Ishikawa (cell line): ENCODE data around the gene ENOSF1.

Experiments used
- CEBPB ChIP-seq: IDR thresholded peaks from 2 replicates; pipeline ENCODE4 v1.6.1; 2012
- CREB1 ChIP-seq: IDR thresholded peaks from 2 replicates; pipeline ENCODE4 v1.6.1; 2012; ENCODE audit warnings: low read depth
- EGR1 ChIP-seq: IDR thresholded peaks from 2 replicates; pipeline ENCODE4 v1.6.1; 2012
- EP300 ChIP-seq: IDR thresholded peaks from 2 replicates; pipeline ENCODE4 v1.6.1; 2012; ENCODE audit warnings: borderline replicate concordance
- FOXM1 ChIP-seq: IDR thresholded peaks from 2 replicates; pipeline ENCODE4 v1.6.1; 2012; ENCODE audit warnings: low read depth, borderline replicate concordance
- MAX ChIP-seq: IDR thresholded peaks from 2 replicates; pipeline ENCODE4 v1.6.1; 2012
- NFIC ChIP-seq: IDR thresholded peaks from 2 replicates; pipeline ENCODE4 v1.6.1; 2012
- RAD21 ChIP-seq: IDR thresholded peaks from 2 replicates; pipeline ENCODE4 v1.6.1; 2012; ENCODE audit warnings: low read depth
- REST ChIP-seq: IDR thresholded peaks from 2 replicates; pipeline ENCODE4 v1.6.1; 2012; ENCODE audit warnings: low read depth, mild to moderate bottlenecking
- TAF1 ChIP-seq: IDR thresholded peaks from 2 replicates; pipeline ENCODE4 v1.6.1; 2012; ENCODE audit warnings: low read depth, mild to moderate bottlenecking
- TCF12 ChIP-seq: IDR thresholded peaks from 2 replicates; pipeline ENCODE4 v1.6.1; 2012; ENCODE audit warnings: low read depth
- TEAD4 ChIP-seq: IDR thresholded peaks from 2 replicates; pipeline ENCODE4 v1.6.1; 2012
- USF1 ChIP-seq: IDR thresholded peaks from 2 replicates; pipeline ENCODE4 v1.6.1; 2012
- YY1 ChIP-seq: IDR thresholded peaks from 2 replicates; pipeline ENCODE4 v1.6.1; 2012; ENCODE audit warnings: low read depth
- ZBTB7A ChIP-seq: IDR thresholded peaks from 2 replicates; pipeline ENCODE4 v1.6.1; 2012; ENCODE audit warnings: low read depth

ENOSF1 gene

GRCh38 chr18:668260-668659, 44.2 kb downstream of the ENOSF1 start:
- TF ChIP-seq NFIC (no peak), REST (no peak), FOXM1 (no peak), CREB1 (no peak), EGR1 (no peak), TEAD4 (no peak), TCF12 (no peak), ZBTB7A (no peak), MAX (no peak), EP300 (no peak), USF1 (no peak), YY1 (no peak), CEBPB (no peak), TAF1 (no peak)

- TF ChIP-seq REST (no peak), NFIC (no peak), FOXM1 (no peak), RAD21 (no peak), USF1 (no peak), TAF1 (no peak), MAX (no peak), CEBPB (no peak), YY1 (no peak), TEAD4 (no peak), EP300 (no peak), CREB1 (no peak), ZBTB7A (no peak), TCF12 (no peak), EGR1 (no peak)
Observed at GRCh38 chr18:666628-667027, 45.8 kb downstream of the ENOSF1 start.

GRCh38 chr18:666177-666576, 46.3 kb downstream of the ENOSF1 start:
- TF ChIP-seq RAD21 (peak; percentile 42), YY1 (no peak)

GRCh38 chr18:662197-662596, 50.2 kb downstream of the ENOSF1 start:
- TF ChIP-seq YY1 = no peak

- TF ChIP-seq CEBPB = no peak
- no peak for TF ChIP-seq USF1
- TF ChIP-seq TCF12 = no peak
- no peak for TF ChIP-seq EP300
- no peak for TF ChIP-seq RAD21
- TF ChIP-seq ZBTB7A = no peak
- no peak for TF ChIP-seq TAF1
- no peak for TF ChIP-seq MAX
- no peak for TF ChIP-seq CREB1
- no peak for TF ChIP-seq EGR1
- TF ChIP-seq NFIC = no peak
- no peak for TF ChIP-seq REST
- TF ChIP-seq YY1 = no peak
- TF ChIP-seq TEAD4 = no peak
Observed at GRCh38 chr18:659597-659996, 52.8 kb downstream of the ENOSF1 start.
